AG04449 (cell line): ENCODE data around the gene NLGN1.

ENCODE experiments used
- CTCF ChIA-PET: fragments of 350-600 bp; formaldehyde crosslinking; extraction: SDS; loops from one replicate; lab custom pipeline; 2021; ENCODE audit warnings: antibody characterized with exemption; lab: Yijun Ruan, JAX
- POLR2A ChIA-PET: fragments of 400-600, 350-600 bp; formaldehyde crosslinking; extraction: SDS; loops from one replicate; lab custom pipeline; 2020; ENCODE audit warnings: antibody characterized with exemption, inconsistent platforms; lab: Yijun Ruan, JAX
- DNase-seq: peaks from one replicate; pipeline ENCODE4 v3.0.0-alpha.2; 2010; ENCODE audit warnings: low read depth, low spot score
- H3K4me3 ChIP-seq: 2 replicates; pipeline ENCODE4 v1.5.1; 2011; ENCODE audit warnings: low read depth, mild to moderate bottlenecking, control low read depth, low read length
- CTCF ChIP-seq: IDR thresholded peaks from one replicate; pipeline ENCODE4 v1.5.1; 2011; ENCODE audit warnings: mild to moderate bottlenecking, moderate library complexity, low read length, control low read depth, inconsistent platforms; ENCODE audit not compliant: insufficient read depth; ENCODE audit errors: missing control alignments

Gene NLGN1

GRCh38 chr3:173921732-173922131, 524.2 kb downstream of the NLGN1 start:
- ChIA-PET CTCF (no interaction called here), POLR2A (no interaction called here)
- no peak for TF ChIP-seq CTCF
- H3K4me3 ChIP-seq = no peak overlapping the region
- DNase-seq = no peak

- no peak for TF ChIP-seq CTCF
- ChIA-PET POLR2A (no interaction called here), CTCF (interaction anchor here (1.1 kb wide), 1 partner anchor 10 kb away, joined by 4 read pairs; no protein-coding TSS in a partner anchor)
- no peak overlapping the region for H3K4me3 ChIP-seq
- DNase-seq = no peak
These were observed 525.7 kb downstream of the NLGN1 start for GRCh38 chr3:173923204-173923603.

GRCh38 chr3:173930251-173930650, 532.7 kb downstream of the NLGN1 start:
- DNase-seq = no peak
- TF ChIP-seq CTCF = no peak
- H3K4me3 ChIP-seq = no peak overlapping the region
- POLR2A ChIA-PET = no interaction called here
- CTCF ChIA-PET = interaction anchor here (1.2 kb wide), 1 partner anchor 10 kb away, joined by 3 read pairs; no protein-coding TSS in a partner anchor

GRCh38 chr3:173932624-173933023, 535.1 kb downstream of the NLGN1 start:
- H3K4me3 ChIP-seq = no peak overlapping the region
- DNase-seq = peak; percentile 55
- no peak for TF ChIP-seq CTCF
- CTCF ChIA-PET = interaction anchor here (0.6 to 2.1 kb wide), 5 partner anchors 10 to 199 kb away, joined by 3 to 5 read pairs (median 4); no protein-coding TSS in a partner anchor
- POLR2A ChIA-PET = interaction anchor here (0.6 kb wide), 1 partner anchor 363 kb away, joined by 3 read pairs; no protein-coding TSS in a partner anchor

GRCh38 chr3:173933113-173933512, 535.6 kb downstream of the NLGN1 start:
- no peak overlapping the region for H3K4me3 ChIP-seq
- ChIA-PET POLR2A (interaction anchor here (0.6 kb wide), 1 partner anchor 362 kb away, joined by 3 read pairs; no protein-coding TSS in a partner anchor), CTCF (interaction anchor here (0.6 to 2.1 kb wide), 6 partner anchors 11 to 518 kb away, joined by 3 to 5 read pairs (median 4); no protein-coding TSS in a partner anchor)
- TF ChIP-seq CTCF = no peak
- DNase-seq = no peak

- no peak overlapping the region for H3K4me3 ChIP-seq
- TF ChIP-seq CTCF = no peak
- DNase-seq = no peak
- ChIA-PET CTCF (no interaction called here), POLR2A (no interaction called here)
These were observed 538.8 kb downstream of the NLGN1 start for GRCh38 chr3:173936316-173936715.
